GM12878 (cell line): ENCODE measurements around the gene PTCH2. TPM values are rescaled to one million over a fixed set of nuclear protein-coding genes. Genes with fewer than 3 reads are reported as not detected.

Experiments used
- ATAC-seq: fragments of 200-7000 bp; cut with Tn5 transposase; 3 replicates; pipeline ENCODE4 v1.9.1; 2020; ENCODE audit warnings: mild to moderate bottlenecking, moderate library complexity
- BruUV-seq: library from RNA; stranded (reverse); fragments of 400-500 nt; replicated peaks from 2 replicates; lab custom pipeline; 2021; lab: Mats Ljungman, UMichigan
- CTCF ChIA-PET: fragments of 300-600 bp; sonication (Branson Sonifier 250); formaldehyde crosslinking; extraction: SDS; loops from one replicate; lab custom pipeline; 2021; ENCODE audit warnings: inconsistent platforms; lab: Yijun Ruan, JAX
- POLR2A ChIA-PET: fragments of 350-600 bp; formaldehyde crosslinking; extraction: SDS; loops from one replicate; lab custom pipeline; 2021; ENCODE audit warnings: inconsistent platforms; lab: Charles Lee
- RAD21 ChIA-PET: fragments of 300-600 bp; sonication (Branson Sonifier 250); formaldehyde crosslinking; loops from one replicate; lab custom pipeline; 2023; ENCODE audit warnings: antibody characterized with exemption; ENCODE audit not compliant: unreplicated experiment; lab: Charles Lee
- SMC1A ChIA-PET: fragments of 300-600 bp; sonication (Branson Sonifier 250); formaldehyde crosslinking; loops from one replicate; lab custom pipeline; 2023; ENCODE audit not compliant: unreplicated experiment, uncharacterized antibody; lab: Charles Lee
- DNase-seq: peaks from one replicate; pipeline ENCODE4 v3.0.0-alpha.2; 2011; ENCODE audit warnings: low read depth, low spot score
- FAIRE-seq: peaks from 3 replicates; lab custom pipeline; 2011; peaks lifted over from hg19 to GRCh38; lab: Jason Lieb, UNC
- H2AFZ ChIP-seq: 2 replicates; pipeline ENCODE4 v1.6.0; 2011; ENCODE audit warnings: low read depth, low read length, control low read depth; ENCODE audit not compliant: control insufficient read depth
- H3K27ac ChIP-seq: 2 replicates; pipeline ENCODE4 v1.5.1; 2011; ENCODE audit warnings: control low read depth; ENCODE audit not compliant: control insufficient read depth, insufficient read depth
- H3K27me3 ChIP-seq, 2 experiments: replicated peaks in 1 of 2; 2 replicates each; pipeline versions ENCODE4 v1.6.0 to v1.6.1; 2011; ENCODE audit warnings: low read length in 1 of 2; ENCODE audit not compliant: control insufficient read depth in 2 of 2, insufficient read depth in 2 of 2
- H3K36me3 ChIP-seq, 2 experiments: 2 replicates each; pipeline ENCODE4 v1.5.1; 2011; ENCODE audit warnings: low read length in 1 of 2; ENCODE audit not compliant: control insufficient read depth in 2 of 2, insufficient read depth in 2 of 2
- H3K4me1 ChIP-seq: 2 replicates; pipeline ENCODE4 v1.6.1; 2011; ENCODE audit warnings: mild to moderate bottlenecking, low read length, moderate library complexity, mixed read lengths; ENCODE audit not compliant: control insufficient read depth, insufficient read depth
- H3K4me2 ChIP-seq: 2 replicates; pipeline ENCODE4 v1.6.0; 2011; ENCODE audit warnings: control low read depth; ENCODE audit not compliant: control insufficient read depth, insufficient read depth
- H3K4me3 ChIP-seq: fragments of 200-600 bp; sonication (generic); 2 replicates; pipeline ENCODE4 v1.5.1; 2016
- H3K79me2 ChIP-seq: 2 replicates; pipeline ENCODE4 v1.6.0; 2011; ENCODE audit warnings: low read length; ENCODE audit not compliant: control insufficient read depth, insufficient read depth
- H3K9ac ChIP-seq: 2 replicates; pipeline ENCODE4 v1.8.0; 2011; ENCODE audit warnings: low read length, control low read depth, mixed read lengths; ENCODE audit not compliant: control insufficient read depth, insufficient read depth
- H3K9me3 ChIP-seq: replicated peaks from 3 replicates; pipeline ENCODE4 v1.5.1; 2011; ENCODE audit warnings: mild to moderate bottlenecking, low read length; ENCODE audit not compliant: control insufficient read depth, insufficient read depth
- H4K20me1 ChIP-seq: 2 replicates; pipeline ENCODE4 v1.6.0; 2011; ENCODE audit not compliant: control insufficient read depth, insufficient read depth
- BACH1 ChIP-seq: fragments of 450-650 bp; IDR thresholded peaks from 2 replicates; pipeline ENCODE4 v1.6.1; 2017; ENCODE audit warnings: mild to moderate bottlenecking, borderline replicate concordance
- DPF2 ChIP-seq: fragments of 450-650 bp; IDR thresholded peaks from 2 replicates; pipeline ENCODE4 v1.6.1; 2017; ENCODE audit warnings: mild to moderate bottlenecking
- EZH2 ChIP-seq: IDR thresholded peaks from 2 replicates; pipeline ENCODE4 v1.6.1; 2012; ENCODE audit warnings: low read depth, mild to moderate bottlenecking, control low read depth, inconsistent platforms, low read length, borderline replicate concordance; ENCODE audit not compliant: control insufficient read depth
- HSF1 ChIP-seq: fragments of 150-350 bp; IDR thresholded peaks from 2 replicates; pipeline ENCODE4 v1.6.1; 2014; ENCODE audit warnings: mild to moderate bottlenecking, low read depth, low read length
- IRF5 ChIP-seq: fragments of 450-650 bp; IDR thresholded peaks from 2 replicates; pipeline ENCODE4 v1.6.1; 2017; ENCODE audit warnings: borderline replicate concordance
- MYB ChIP-seq: fragments of 150-350 bp; IDR thresholded peaks from 2 replicates; pipeline ENCODE4 v1.6.1; 2014; ENCODE audit warnings: mild to moderate bottlenecking, low read depth, low read length, borderline replicate concordance
- NRF1 ChIP-seq: conservative IDR thresholded peaks from 2 replicates; pipeline ENCODE4 v1.6.1; 2011; ENCODE audit warnings: mild to moderate bottlenecking, low read depth, low read length, improper control_type of control experiment
- PML ChIP-seq: IDR thresholded peaks from 2 replicates; pipeline ENCODE4 v1.6.1; 2012; ENCODE audit warnings: low read length, inconsistent platforms
- RAD21 ChIP-seq: IDR thresholded peaks from 2 replicates; pipeline ENCODE4 v1.6.1; 2011; ENCODE audit warnings: mild to moderate bottlenecking, low read depth, low read length, moderate library complexity; ENCODE audit not compliant: insufficient read depth
- SRF ChIP-seq, 2 experiments: IDR thresholded peaks; 2 replicates each; pipeline ENCODE4 v1.6.1; 2011; ENCODE audit warnings: low read depth in 2 of 2, low read length in 2 of 2, mild to moderate bottlenecking in 1 of 2, moderate library complexity in 1 of 2
- ZBED1 ChIP-seq: IDR thresholded peaks from 2 replicates; pipeline ENCODE4 v1.6.1; 2016; ENCODE audit warnings: borderline replicate concordance
- ZBTB11 ChIP-seq: fragments of 450-650 bp; formaldehyde crosslinking; IDR thresholded peaks from 2 replicates; pipeline ENCODE4 v1.5.0; 2022; ENCODE audit warnings: mild to moderate bottlenecking, missing genetic modification characterization
- ZNF687 ChIP-seq: fragments of 450-650 bp; IDR thresholded peaks from 2 replicates; pipeline ENCODE4 v1.6.1; 2017; ENCODE audit warnings: mild to moderate bottlenecking, moderate library complexity
- WGBS: methylation state at CpG from one replicate; pipeline ENCODE4 v1.1.6; 2016; ENCODE audit warnings: low lambda C conversion rate; ENCODE audit not compliant: insufficient replicate concordance, insufficient coverage; ENCODE audit errors: missing lambda C conversion rate; 5-methylcytosine and 5-hydroxymethylcytosine counted together
- in situ Hi-C: fragments of 300-500 bp; cut with MboI; formaldehyde crosslinking; loops from 9 replicates; pipeline ENCODE4 v1.14.3; 2018; ENCODE audit warnings: mixed read lengths
- intact Hi-C: fragments of 100-400 bp; cut with micrococcal nuclease; formaldehyde crosslinking; loops from one replicate; pipeline ENCODE4 v1.14.2; 2022; ENCODE audit not compliant: unreplicated experiment
- polyA plus RNA-seq, 11 experiments: library from polyadenylated mRNA; depleted of rRNA in 4 of 11; unstranded in 6 of 11; stranded (reverse) in 5 of 11; fragments of >200 nt; fragmentation: Nextera tagmentation in 4 of 11; fragmentation: Illumina TruSeq in 1 of 11; extraction: Ambion mirVana in 4 of 11; extraction: Trizol in 1 of 11; gene quantifications; 1 replicate in 1 of 11; 2 replicates in 10 of 11; pipeline versions ENCODE4 v1.2.1 to v1.2.3, GENCODE V29; 2011 to 2016; ENCODE audit warnings: inconsistent platforms in 2 of 11, missing spikeins in 2 of 11, low read depth in 1 of 11
- total RNA-seq, 4 experiments: library from RNA; depleted of rRNA in 3 of 4; stranded (reverse); fragments of >200 nt in 3 of 4; fragmentation: Illumina TruSeq in 1 of 4; extraction: Trizol in 1 of 4; gene quantifications; 2 replicates each; pipeline versions ENCODE4 v1.2.1 to v1.2.3, GENCODE V29; 2013 to 2021

The PTCH2 gene
- total and polyA plus RNA-seq, 10 of the 15 experiments (the other 5 are each of a cell fraction or from before 2014, with no cell fraction given): 0.03 to 8.4 (median 0.10) TPM

- TF ChIP-seq ZBTB11 (CRISPR knock-in tag) (no peak), EZH2 (no peak), BACH1 (no peak)
Measured at GRCh38 chr1:44853201-44853600, 10.1 kb upstream of the PTCH2 start (continued).

GRCh38 chr1:44851308-44851707 is 8.3 kb upstream of the PTCH2 start:
- H3K27me3 ChIP-seq: no peaks in the 10 kb centered on the region
- ChIA-PET CTCF (interaction anchor here (0.8 kb wide), 1 partner anchor 15 kb away, joined by 3 read pairs; no protein-coding TSS in a partner anchor), RAD21 (no interaction called here), POLR2A (no interaction called here), SMC1A (no interaction called here)
- H2AFZ ChIP-seq: no peak overlapping the region
- FAIRE-seq: no peak
- WGBS: 74% methylated on average over 1 of the region's 1 CpG
- no peak overlapping the region for H3K4me3 ChIP-seq
- BruUV-seq: no TSS peak
- in situ Hi-C loops (no loop called here), intact Hi-C loops (no loop called here)
- ATAC-seq: peak; percentile 76
- no peak for DNase-seq
- no peaks in the 10 kb centered on the region for H3K79me2 ChIP-seq
- peaks cover 3% of the 10 kb centered on the region; the same call in 1 of the 2 replicates for H3K4me1 ChIP-seq
- H3K36me3 ChIP-seq: no peaks in the 10 kb centered on the region; a peak in 2 of 4 replicates
- no peak overlapping the region for H3K9ac ChIP-seq
- no peak overlapping the region for H3K4me2 ChIP-seq
- H3K9me3 ChIP-seq: no peaks in the 10 kb centered on the region
- no peaks in the 10 kb centered on the region for H4K20me1 ChIP-seq
- no peak overlapping the region for H3K27ac ChIP-seq
- TF ChIP-seq DPF2: 0 out of 2 replicates have a peak, but pooled peaks have one; percentile 16
- TF ChIP-seq NRF1: no peak
- no peak for TF ChIP-seq SRF (IDR thresholded peaks at IDR 0.05; ENCODE audit: low read depth in 2 of 2, low read length in 2 of 2)
- TF ChIP-seq ZBED1: no peak
- TF ChIP-seq HSF1: no peak
- no peak for TF ChIP-seq RAD21
- no peak for TF ChIP-seq PML
- no peak for TF ChIP-seq ZNF687
- TF ChIP-seq MYB: no peak
- no peak for TF ChIP-seq IRF5
